RPMI7951 (cell line): ENCODE results near the gene CCL24. TPM values are rescaled to one million over a fixed set of nuclear protein-coding genes. Genes with fewer than 3 reads are reported as not detected.
A peak's percentile ranks its signal among the peaks of the same experiment; 100 is the strongest.
"Not testable (repeated sequence)": the region's sequence is repeated elsewhere in the genome, so short reads cannot be mapped to it uniquely, and the experiment has no call there.

Source experiments
- DNase-seq: peaks from one replicate; pipeline ENCODE4 v3.0.0-alpha.2; 2012; ENCODE audit warnings: low read depth
- total RNA-seq: library from RNA; depleted of rRNA; stranded (reverse); fragments of >200 nt; shearing (Covaris generic); gene quantifications from 2 replicates; pipeline ENCODE4 v1.2.3, GENCODE V29; 2014; rRNA removed

The CCL24 gene
- total RNA-seq = not detected in 2 replicates

- DNase-seq = no peak
Measured at GRCh38 chr7:75813781-75814236, at the start of gene CCL24. TSS of gene CCL24 (minus strand) at chr7:75813806. CDS start at chr7:75813715, 91 bp downstream.

GRCh38 chr7:75861636-75862035 is 48.0 kb upstream of the CCL24 start:
- no peak for DNase-seq

- DNase-seq = no peak
Measured at GRCh38 chr7:75858410-75858809, 44.8 kb upstream of the CCL24 start.

GRCh38 chr7:75856536-75856935 is 42.9 kb upstream of the CCL24 start:
- DNase-seq = no peak

GRCh38 chr7:75854813-75855345 is 41.3 kb upstream of the CCL24 start:
- peak; percentile 35 for DNase-seq

- DNase-seq = peak; percentile 19
Measured at GRCh38 chr7:75854233-75854632, 40.6 kb upstream of the CCL24 start.

- no peak for DNase-seq
Measured at GRCh38 chr7:75850235-75850634, 36.6 kb upstream of the CCL24 start.

GRCh38 chr7:75849573-75849972 is 36.0 kb upstream of the CCL24 start:
- DNase-seq = no peak

GRCh38 chr7:75847707-75848106 is 34.1 kb upstream of the CCL24 start:
- no peak for DNase-seq

GRCh38 chr7:75845132-75845531 is 31.5 kb upstream of the CCL24 start:
- not testable (repeated sequence) for DNase-seq

GRCh38 chr7:75844158-75844557 is 30.6 kb upstream of the CCL24 start:
- no peak for DNase-seq

- no peak for DNase-seq
Measured at GRCh38 chr7:75843613-75844116, 30.1 kb upstream of the CCL24 start.

- DNase-seq = peak; percentile 89
Measured at GRCh38 chr7:75842836-75843446, 29.3 kb upstream of the CCL24 start.

- DNase-seq = no peak
Measured at GRCh38 chr7:75840029-75840428, 26.4 kb upstream of the CCL24 start.

GRCh38 chr7:75838281-75838930 is 24.8 kb upstream of the CCL24 start:
- not testable (repeated sequence) for DNase-seq

GRCh38 chr7:75836798-75837197 is 23.2 kb upstream of the CCL24 start:
- no peak for DNase-seq

- DNase-seq = no peak
Measured at GRCh38 chr7:75835688-75836285, 22.2 kb upstream of the CCL24 start.

- peak; percentile 81 for DNase-seq
Measured at GRCh38 chr7:75833662-75834061, 20.1 kb upstream of the CCL24 start.

- no peak for DNase-seq
Measured at GRCh38 chr7:75830978-75831377, 17.4 kb upstream of the CCL24 start.

GRCh38 chr7:75829656-75830055 is 16.1 kb upstream of the CCL24 start:
- DNase-seq = peak; percentile 93

- DNase-seq = peak; percentile 13
Measured at GRCh38 chr7:75823198-75823910, 9.7 kb upstream of the CCL24 start.

- no peak for DNase-seq
Measured at GRCh38 chr7:75820688-75821087, 7.1 kb upstream of the CCL24 start.
